Measurements from ENCODE around the gene KPNA4.
A peak's percentile ranks its signal among the peaks of the same experiment; 100 is the strongest.

Gene KPNA4, protein sequence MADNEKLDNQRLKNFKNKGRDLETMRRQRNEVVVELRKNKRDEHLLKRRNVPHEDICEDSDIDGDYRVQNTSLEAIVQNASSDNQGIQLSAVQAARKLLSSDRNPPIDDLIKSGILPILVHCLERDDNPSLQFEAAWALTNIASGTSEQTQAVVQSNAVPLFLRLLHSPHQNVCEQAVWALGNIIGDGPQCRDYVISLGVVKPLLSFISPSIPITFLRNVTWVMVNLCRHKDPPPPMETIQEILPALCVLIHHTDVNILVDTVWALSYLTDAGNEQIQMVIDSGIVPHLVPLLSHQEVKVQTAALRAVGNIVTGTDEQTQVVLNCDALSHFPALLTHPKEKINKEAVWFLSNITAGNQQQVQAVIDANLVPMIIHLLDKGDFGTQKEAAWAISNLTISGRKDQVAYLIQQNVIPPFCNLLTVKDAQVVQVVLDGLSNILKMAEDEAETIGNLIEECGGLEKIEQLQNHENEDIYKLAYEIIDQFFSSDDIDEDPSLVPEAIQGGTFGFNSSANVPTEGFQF

DNA sequence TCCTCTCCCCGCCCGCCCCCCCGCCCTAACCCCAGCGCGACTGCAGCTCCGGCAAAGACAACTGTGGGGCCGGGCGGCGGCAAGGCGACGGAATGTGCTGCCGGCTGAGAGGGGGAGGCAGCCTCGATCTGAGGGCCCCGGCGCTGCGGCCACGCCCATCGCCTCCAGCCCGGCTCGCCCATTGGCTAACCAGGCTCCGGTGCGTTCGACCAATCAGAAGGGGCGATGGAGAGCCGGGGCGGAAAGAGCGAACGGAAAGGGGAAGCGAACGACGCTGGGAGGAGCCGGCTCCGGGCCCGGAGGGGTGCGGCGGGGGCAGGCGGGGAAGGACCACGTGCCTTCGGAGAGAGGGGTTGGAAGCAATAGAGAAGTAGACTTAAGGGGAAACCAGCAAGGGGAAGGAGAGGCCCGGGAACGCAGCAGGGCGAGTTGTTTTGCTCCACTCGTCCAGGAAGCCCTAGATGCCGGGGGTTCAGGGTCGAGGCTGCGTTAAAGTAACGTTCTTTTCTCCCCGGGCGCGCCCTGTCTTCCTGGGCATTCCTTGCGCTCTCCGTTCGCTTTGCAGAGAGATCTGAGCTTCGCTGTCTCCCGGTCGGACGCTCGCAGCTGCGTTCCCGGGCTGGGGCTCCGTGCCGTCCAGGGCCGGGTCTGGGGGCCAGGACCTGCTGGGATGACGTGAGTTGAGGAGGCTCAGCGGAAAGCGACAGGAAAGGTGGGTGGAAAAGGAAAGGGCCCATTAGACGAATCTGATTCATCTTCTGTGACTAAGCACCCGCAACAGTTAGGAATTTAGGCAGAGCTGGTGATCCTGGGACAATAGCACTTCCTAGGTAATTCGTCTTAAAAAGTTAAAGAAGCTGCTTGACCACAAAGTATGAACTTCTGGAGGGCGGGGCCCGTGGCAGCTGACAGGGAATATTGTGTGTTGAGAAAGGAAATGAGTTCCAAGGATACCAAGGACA is at the start of gene KPNA4:
Gene KPNA4, minus strand, starts transcription at position 130 of the 962 bp plus-strand sequence. CDS start 289 bp downstream, outside the sequence.
- TF ChIP-seq, protein P1, sequence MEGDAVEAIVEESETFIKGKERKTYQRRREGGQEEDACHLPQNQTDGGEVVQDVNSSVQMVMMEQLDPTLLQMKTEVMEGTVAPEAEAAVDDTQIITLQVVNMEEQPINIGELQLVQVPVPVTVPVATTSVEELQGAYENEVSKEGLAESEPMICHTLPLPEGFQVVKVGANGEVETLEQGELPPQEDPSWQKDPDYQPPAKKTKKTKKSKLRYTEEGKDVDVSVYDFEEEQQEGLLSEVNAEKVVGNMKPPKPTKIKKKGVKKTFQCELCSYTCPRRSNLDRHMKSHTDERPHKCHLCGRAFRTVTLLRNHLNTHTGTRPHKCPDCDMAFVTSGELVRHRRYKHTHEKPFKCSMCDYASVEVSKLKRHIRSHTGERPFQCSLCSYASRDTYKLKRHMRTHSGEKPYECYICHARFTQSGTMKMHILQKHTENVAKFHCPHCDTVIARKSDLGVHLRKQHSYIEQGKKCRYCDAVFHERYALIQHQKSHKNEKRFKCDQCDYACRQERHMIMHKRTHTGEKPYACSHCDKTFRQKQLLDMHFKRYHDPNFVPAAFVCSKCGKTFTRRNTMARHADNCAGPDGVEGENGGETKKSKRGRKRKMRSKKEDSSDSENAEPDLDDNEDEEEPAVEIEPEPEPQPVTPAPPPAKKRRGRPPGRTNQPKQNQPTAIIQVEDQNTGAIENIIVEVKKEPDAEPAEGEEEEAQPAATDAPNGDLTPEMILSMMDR (IDR thresholded peaks at IDR 0.05; ENCODE audit: borderline replicate concordance, control extremely low read depth, extremely low read depth, insufficient read depth, missing control alignments): no peak
- peak; percentile 98 for DNase-seq (ENCODE audit: low spot score)
- in situ Hi-C loops (cut with MboI; ENCODE audit: low sequenced_read_pairs, unreplicated experiment): no loop called here

DNA sequence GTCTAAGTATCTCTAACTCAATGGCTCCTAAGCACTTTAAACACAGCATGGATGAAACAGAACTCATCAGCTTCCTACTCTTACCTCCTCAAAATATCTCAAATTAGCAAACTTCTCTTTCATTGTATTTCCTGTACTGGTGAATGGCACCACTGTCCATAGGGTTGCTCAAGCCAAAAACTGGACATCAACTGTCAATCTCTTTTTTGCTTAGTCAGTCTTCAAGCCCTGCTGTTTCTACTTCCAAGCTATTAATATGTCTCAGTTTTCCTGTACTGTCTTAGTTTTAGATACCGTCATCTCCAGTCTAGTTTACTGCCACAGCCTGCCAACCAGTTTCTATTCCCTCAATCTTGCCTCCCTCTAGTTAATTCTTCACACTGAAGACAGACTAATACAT is 48.3 kb upstream of the KPNA4 start:
- in situ Hi-C loops (cut with MboI; ENCODE audit: low sequenced_read_pairs, unreplicated experiment): no loop called here
- TF ChIP-seq, protein P1 (IDR thresholded peaks at IDR 0.05; ENCODE audit: borderline replicate concordance, control extremely low read depth, extremely low read depth, insufficient read depth, missing control alignments): no peak
- no peak for DNase-seq (ENCODE audit: low spot score)

DNA sequence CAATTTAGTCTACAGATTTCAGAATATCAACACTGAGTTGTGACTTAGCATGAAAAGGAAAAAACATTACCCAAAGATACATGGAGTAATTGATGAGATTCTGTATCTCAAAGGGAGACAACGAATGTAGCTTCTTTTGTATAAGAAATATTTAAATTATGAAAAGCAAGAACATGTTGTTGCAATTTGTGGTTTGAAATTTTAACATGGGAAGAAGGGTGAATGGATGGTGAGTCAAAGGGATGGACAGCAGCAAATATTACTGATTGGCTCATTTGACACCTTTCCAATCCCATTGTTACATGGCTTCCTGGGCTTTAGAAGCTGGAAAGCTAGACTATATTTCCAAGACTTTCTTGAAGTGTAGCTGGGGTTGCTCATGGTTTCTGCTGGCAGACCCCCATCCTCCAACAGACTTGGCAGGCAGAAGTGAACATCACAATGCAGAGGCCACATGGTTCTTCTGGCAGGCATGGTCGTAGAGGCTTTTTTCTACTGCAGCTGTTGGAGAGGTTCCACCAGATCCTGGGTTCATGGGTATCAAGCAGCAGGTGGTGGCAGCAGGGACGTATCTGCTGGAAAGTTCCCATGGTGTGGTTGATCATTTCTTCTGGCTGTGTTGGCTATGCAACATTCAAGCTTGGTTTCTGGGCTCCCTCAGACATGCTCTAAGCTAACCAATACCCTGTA is 47.2 kb upstream of the KPNA4 start:
- TF ChIP-seq, protein P1 (IDR thresholded peaks at IDR 0.05; ENCODE audit: borderline replicate concordance, control extremely low read depth, extremely low read depth, insufficient read depth, missing control alignments): no peak
- no peak for DNase-seq (ENCODE audit: low spot score)
- in situ Hi-C loops (cut with MboI; ENCODE audit: low sequenced_read_pairs, unreplicated experiment): no loop called here

DNA sequence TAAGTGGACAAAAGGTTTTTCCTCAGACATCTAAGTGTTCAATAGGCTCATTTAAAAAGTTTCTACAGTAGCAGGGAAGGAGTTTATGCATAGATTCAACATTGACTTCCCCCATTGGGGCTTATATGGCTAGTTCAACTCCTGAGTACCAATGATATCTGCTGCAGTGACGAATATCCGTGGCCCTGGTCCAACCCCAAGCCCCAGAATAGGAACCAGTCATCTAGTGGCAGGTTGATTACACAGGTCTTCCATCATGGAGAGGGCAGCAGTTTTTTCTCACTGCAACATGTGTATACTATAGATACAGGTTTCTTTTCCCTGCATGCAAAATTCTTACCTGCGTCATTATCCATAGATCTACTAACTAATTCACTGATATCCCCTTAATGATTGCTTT is 45.8 kb upstream of the KPNA4 start:
- in situ Hi-C loops (cut with MboI; ENCODE audit: low sequenced_read_pairs, unreplicated experiment): no loop called here
- TF ChIP-seq, protein P1 (IDR thresholded peaks at IDR 0.05; ENCODE audit: borderline replicate concordance, control extremely low read depth, extremely low read depth, insufficient read depth, missing control alignments): no peak
- DNase-seq (ENCODE audit: low spot score): no peak

DNA sequence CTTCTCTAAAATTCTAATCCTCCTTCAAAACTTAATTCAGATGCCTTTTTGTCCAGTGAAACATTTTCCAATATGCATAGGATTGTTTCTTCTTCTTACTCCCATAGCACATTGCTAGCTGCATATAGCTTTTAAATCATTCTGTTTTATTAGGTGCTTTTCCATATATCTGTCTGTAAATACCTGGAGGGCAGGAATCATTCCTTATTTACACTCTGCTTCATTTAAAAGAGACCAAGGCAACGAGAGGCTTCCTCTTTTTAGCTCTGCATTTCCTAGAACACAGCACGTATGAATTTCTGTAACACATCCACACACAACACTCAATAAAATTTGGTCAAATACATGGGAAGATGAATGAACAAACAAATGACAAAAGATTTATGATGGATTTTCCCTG is 43.5 kb upstream of the KPNA4 start:
- TF ChIP-seq, protein P1 (IDR thresholded peaks at IDR 0.05; ENCODE audit: borderline replicate concordance, control extremely low read depth, extremely low read depth, insufficient read depth, missing control alignments): no peak
- no peak for DNase-seq (ENCODE audit: low spot score)

DNA sequence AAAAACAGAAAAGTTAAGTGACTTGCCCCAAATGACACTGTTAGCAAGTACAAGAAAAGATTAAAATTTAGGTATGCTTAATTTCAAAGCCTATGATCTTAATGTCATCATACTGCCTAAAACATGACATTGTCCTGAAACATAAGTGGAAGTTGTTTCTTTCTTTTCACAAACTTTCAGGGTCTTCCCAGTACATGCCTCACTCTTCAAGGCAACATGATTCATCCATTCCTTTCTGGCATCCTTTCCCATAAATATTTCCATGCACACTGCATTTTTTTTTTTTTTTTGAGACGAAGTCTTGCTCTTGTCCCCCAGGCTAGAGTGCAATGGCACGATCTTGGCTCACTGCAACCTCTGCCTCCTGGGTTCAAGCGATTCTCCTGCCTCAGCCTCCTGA is 42.5 kb upstream of the KPNA4 start:
- in situ Hi-C loops (cut with MboI; ENCODE audit: low sequenced_read_pairs, unreplicated experiment): no loop called here
- TF ChIP-seq, protein P1 (IDR thresholded peaks at IDR 0.05; ENCODE audit: borderline replicate concordance, control extremely low read depth, extremely low read depth, insufficient read depth, missing control alignments): no peak
- no peak for DNase-seq (ENCODE audit: low spot score)

More for the DNA sequence above, 43.5 kb upstream of the KPNA4 start:
- in situ Hi-C loops (cut with MboI; ENCODE audit: low sequenced_read_pairs, unreplicated experiment): no loop called here

Data from GM13976 (cell line).